A549 (cell line): ENCODE results near the gene CAMK4. TPM values are rescaled to one million over a fixed set of nuclear protein-coding genes. Genes with fewer than 3 reads are reported as not detected.
"Not testable (repeated sequence)": the region's sequence is repeated elsewhere in the genome, so short reads cannot be mapped to it uniquely, and the experiment has no call there.

Experiments used
- ATAC-seq, 2 experiments: fragments of 200-7000 bp in 1 of 2; fragments of >200 bp in 1 of 2; cut with Nextera tagmentation in 1 of 2; cut with Tn5 transposase in 1 of 2; 3 replicates each; pipeline versions ENCODE4 v1.8.0 to v1.9.1; 2018 to 2020; ENCODE audit warnings: mild to moderate bottlenecking in 1 of 2, moderate library complexity in 1 of 2
- CTCF ChIA-PET: fragments of 300-600 bp; sonication (Branson Sonifier 250); formaldehyde crosslinking; extraction: SDS; loops from one replicate; lab custom pipeline; 2021; ENCODE audit warnings: antibody characterized with exemption, inconsistent platforms; lab: Yijun Ruan, JAX
- POLR2A ChIA-PET: fragments of 350-600 bp; formaldehyde crosslinking; extraction: SDS; loops from one replicate; lab custom pipeline; 2021; ENCODE audit warnings: antibody characterized with exemption, inconsistent platforms; lab: Yijun Ruan, JAX
- DNase-seq, 2 experiments: peaks; one replicate each; pipeline versions ENCODE4 v3.0.0 to v3.0.0-alpha.2; 2011 to 2016; ENCODE audit warnings: low read depth in 1 of 2, low spot score in 1 of 2
- FAIRE-seq: peaks from 2 replicates; lab custom pipeline; 2011; peaks lifted over from hg19 to GRCh38; lab: Jason Lieb, UNC
- H3K27ac ChIP-seq, 2 experiments: fragments of >200 bp; sonication (Bioruptor Twin); formaldehyde crosslinking; 3 replicates each; pipeline ENCODE4 v1.5.1; 2016 to 2017
- H3K4me1 ChIP-seq: fragments of >200 bp; sonication (Bioruptor Twin); formaldehyde crosslinking; 3 replicates; pipeline ENCODE4 v1.6.1; 2016
- H3K4me2 ChIP-seq: fragments of >200 bp; sonication (Bioruptor Twin); formaldehyde crosslinking; 3 replicates; pipeline ENCODE4 v1.6.1; 2016
- H3K4me3 ChIP-seq: fragments of >200 bp; sonication (Bioruptor Twin); formaldehyde crosslinking; 3 replicates; pipeline ENCODE4 v1.5.1; 2016
- H3K9me3 ChIP-seq: fragments of >200 bp; sonication (Bioruptor Twin); formaldehyde crosslinking; 3 replicates; pipeline ENCODE4 v1.6.1; 2016
- CBX2 ChIP-seq: fragments of 200-600 bp; sonication (generic); IDR thresholded peaks from 2 replicates; pipeline ENCODE4 v1.6.1; 2016; ENCODE audit warnings: low read depth, mild to moderate bottlenecking, borderline replicate concordance
- CEBPB ChIP-seq, 2 experiments: fragments of >200 bp in 1 of 2; sonication (Bioruptor Twin) in 1 of 2; formaldehyde crosslinking in 1 of 2; IDR thresholded peaks; 2 replicates each; pipeline ENCODE4 v1.6.1; 2012 to 2016
- CHD4 ChIP-seq: fragments of 200-600 bp; sonication (generic); IDR thresholded peaks from 2 replicates; pipeline ENCODE4 v1.6.1; 2016; ENCODE audit warnings: antibody characterized with exemption, mild to moderate bottlenecking, borderline replicate concordance
- HOXB13 ChIP-seq: fragments of 250-450 bp; sonication (Bioruptor Pico); IDR thresholded peaks from 2 replicates; pipeline ENCODE4 v1.5.0; 2020; ENCODE audit warnings: low read depth, mild to moderate bottlenecking, moderate library complexity
- HOXB5 ChIP-seq: fragments of 250-450 bp; sonication (Bioruptor Pico); IDR thresholded peaks from 2 replicates; pipeline ENCODE4 v1.5.0; 2020; ENCODE audit warnings: mild to moderate bottlenecking, moderate library complexity
- JUN ChIP-seq, 2 experiments: fragments of >200 bp; sonication (Bioruptor Twin); formaldehyde crosslinking; IDR thresholded peaks; 2 replicates in 1 of 2; 3 replicates in 1 of 2; pipeline ENCODE4 v1.6.1; 2016 to 2017
- MAX ChIP-seq: IDR thresholded peaks from 2 replicates; pipeline ENCODE4 v1.6.1; 2012
- NR3C1 ChIP-seq: fragments of >200 bp; sonication (Bioruptor Twin); formaldehyde crosslinking; IDR thresholded peaks from 3 replicates; pipeline ENCODE4 v1.6.1; 2017
- RCOR1 ChIP-seq: fragments of 150-350 bp; IDR thresholded peaks from 2 replicates; pipeline ENCODE4 v1.6.1; 2014; ENCODE audit warnings: antibody characterized with exemption, low read length, low read depth
- REST ChIP-seq: fragments of 200-600 bp; sonication (generic); IDR thresholded peaks from 2 replicates; pipeline ENCODE4 v1.6.1; 2016; ENCODE audit warnings: antibody characterized with exemption, mild to moderate bottlenecking, moderate library complexity
- SMC3 ChIP-seq: fragments of >200 bp; sonication (Bioruptor Twin); formaldehyde crosslinking; IDR thresholded peaks from 3 replicates; pipeline ENCODE4 v1.6.1; 2018; ENCODE audit warnings: inconsistent platforms
- ZSCAN20 ChIP-seq: fragments of 250-450 bp; sonication (Bioruptor Pico); IDR thresholded peaks from 2 replicates; pipeline ENCODE4 v1.8.0; 2022; ENCODE audit warnings: mild to moderate bottlenecking, moderate library complexity
- WGBS: methylation state at CpG from one replicate; pipeline ENCODE4 v1.1.6; 2017; ENCODE audit errors: missing lambda C conversion rate; 5-methylcytosine and 5-hydroxymethylcytosine counted together
- polyA plus RNA-seq, 4 experiments: library from polyadenylated mRNA; depleted of rRNA in 3 of 4; stranded (reverse); fragments of >200 nt; fragmentation: RNase III in 1 of 4; extraction: RNeasy Plus Mini Kit Qiagen cat#74134 plus additional on column Dnase treatment in 1 of 4; gene quantifications; 2 replicates in 3 of 4; 3 replicates in 1 of 4; pipeline ENCODE4 v1.2.3, GENCODE V29; 2011 to 2017
- TF ChIP-seq, protein P1 (sequence below): fragments of 150-350 bp; IDR thresholded peaks from 2 replicates; pipeline ENCODE4 v1.6.1; 2014; ENCODE audit warnings: low read depth, mild to moderate bottlenecking, low read length
- TF ChIP-seq, protein P2 (sequence below): IDR thresholded peaks from 2 replicates; pipeline ENCODE4 v1.6.1; 2012; ENCODE audit warnings: low read depth, borderline replicate concordance

Gene CAMK4
- polyA plus RNA-seq, 2 of the 4 experiments (the other 2 are of a cell fraction) = not detected

DNA sequence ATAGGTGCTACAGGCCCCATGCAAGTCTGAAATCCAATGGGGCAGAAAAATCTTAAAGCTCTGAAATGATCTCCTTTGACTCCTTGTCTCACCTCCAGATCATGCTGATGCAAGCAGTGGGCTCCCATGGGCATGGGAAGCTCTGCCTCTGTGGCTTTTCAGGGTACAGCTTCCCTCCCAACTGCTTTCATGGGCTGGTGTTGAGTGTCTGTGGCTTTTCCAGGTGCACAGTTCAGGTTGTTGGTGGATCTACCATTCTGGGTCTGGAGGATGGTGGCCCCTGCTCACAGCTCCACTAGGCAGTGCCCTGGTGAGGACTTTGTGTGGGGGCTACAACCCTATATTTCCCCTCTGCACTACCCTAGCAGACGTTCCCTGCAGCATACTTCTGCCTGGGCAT, 184.6 kb downstream of the CAMK4 start:
- ATAC-seq = no peak
- CTCF ChIA-PET = no interaction called here
- POLR2A ChIA-PET = no interaction called here
- FAIRE-seq = no peak
- no peak for DNase-seq
- no peak overlapping the region for H3K27ac ChIP-seq
- no CpG with 5 or more reads among the region's 1 CpG for WGBS
- no peak for TF ChIP-seq JUN (IDR thresholded peaks at IDR 0.05)
- no peak for TF ChIP-seq REST
- TF ChIP-seq SMC3 = no peak
- TF ChIP-seq CEBPB (IDR thresholded peaks at IDR 0.05) = no peak
- TF ChIP-seq HOXB13 (CRISPR knock-in tag) = no peak
- TF ChIP-seq HOXB5 (CRISPR knock-in tag) = no peak
- TF ChIP-seq, protein P1, sequence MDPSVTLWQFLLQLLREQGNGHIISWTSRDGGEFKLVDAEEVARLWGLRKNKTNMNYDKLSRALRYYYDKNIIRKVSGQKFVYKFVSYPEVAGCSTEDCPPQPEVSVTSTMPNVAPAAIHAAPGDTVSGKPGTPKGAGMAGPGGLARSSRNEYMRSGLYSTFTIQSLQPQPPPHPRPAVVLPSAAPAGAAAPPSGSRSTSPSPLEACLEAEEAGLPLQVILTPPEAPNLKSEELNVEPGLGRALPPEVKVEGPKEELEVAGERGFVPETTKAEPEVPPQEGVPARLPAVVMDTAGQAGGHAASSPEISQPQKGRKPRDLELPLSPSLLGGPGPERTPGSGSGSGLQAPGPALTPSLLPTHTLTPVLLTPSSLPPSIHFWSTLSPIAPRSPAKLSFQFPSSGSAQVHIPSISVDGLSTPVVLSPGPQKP = no peak
- no peak for TF ChIP-seq NR3C1
- no peak for TF ChIP-seq CBX2
- TF ChIP-seq RCOR1 = no peak
- no peak for TF ChIP-seq CHD4
- H3K4me3 ChIP-seq = no peak overlapping the region
- no peak overlapping the region for H3K4me2 ChIP-seq
- no peaks in the 10 kb centered on the region for H3K4me1 ChIP-seq
- H3K9me3 ChIP-seq = no peaks in the 10 kb centered on the region

DNA sequence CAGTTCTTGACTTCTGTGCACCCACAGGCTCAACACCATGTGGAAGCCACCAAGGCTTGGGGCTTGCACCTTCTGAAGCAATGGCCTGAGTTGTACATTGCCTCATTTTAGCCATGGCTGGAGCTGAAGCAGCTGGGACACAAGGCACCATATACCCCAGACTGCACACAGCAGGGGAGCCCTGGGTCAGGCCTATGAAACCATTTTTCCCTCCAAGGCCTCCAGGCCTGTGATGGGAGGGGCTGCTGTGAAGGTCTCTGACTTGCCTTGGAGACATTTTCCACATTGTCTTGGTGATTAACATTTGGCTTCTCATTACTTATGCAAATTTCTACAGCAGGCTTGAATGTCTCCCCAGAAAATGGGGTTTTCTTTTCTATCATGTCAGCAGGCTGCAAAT, 185.1 kb downstream of the CAMK4 start:
- H3K4me2 ChIP-seq, H3K4me3 ChIP-seq, POLR2A ChIA-PET, H3K27ac ChIP-seq, ATAC-seq, H3K9me3 ChIP-seq, DNase-seq, H3K4me1 ChIP-seq, FAIRE-seq, CTCF ChIA-PET: not testable (repeated sequence)

DNA sequence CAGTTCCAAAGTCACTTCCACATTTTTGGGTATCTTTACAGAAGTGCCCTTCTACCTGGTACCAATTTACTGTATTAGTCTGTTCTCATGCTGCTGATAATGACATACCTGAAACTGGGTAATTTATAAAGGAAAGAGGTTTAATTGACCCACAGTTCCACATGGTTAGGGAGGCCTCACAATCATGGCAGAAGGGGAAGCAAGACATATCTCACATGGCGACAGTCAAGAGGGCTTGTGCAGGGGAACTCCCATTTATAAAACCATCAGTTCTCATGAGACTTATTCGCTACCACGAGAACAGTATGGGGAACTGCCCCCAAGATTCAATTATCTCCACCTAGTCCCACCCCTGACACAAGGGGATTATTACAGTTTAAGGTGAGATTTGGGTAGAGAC, 185.9 kb downstream of the CAMK4 start:
- WGBS = 4% methylated on average over 3 of the region's 3 CpGs
- POLR2A ChIA-PET = not testable (repeated sequence)

GRCh38 chr5:111411301-111411700, 187.1 kb downstream of the CAMK4 start:
- Histone ChIP-seq H3K4me1 (no peaks in the 10 kb centered on the region), H3K4me2 (no peak overlapping the region), H3K27ac (no peak overlapping the region), H3K4me3 (no peak overlapping the region), H3K9me3 (no peaks in the 10 kb centered on the region)
- CTCF ChIA-PET = no interaction called here
- FAIRE-seq = no peak
- no peak for ATAC-seq
- POLR2A ChIA-PET = no interaction called here
- no peak for DNase-seq
- 56% methylated on average over 1 of the region's 1 CpG for WGBS
- TF ChIP-seq MAX (no peak), ZSCAN20 (no peak)
- TF ChIP-seq, protein P2, sequence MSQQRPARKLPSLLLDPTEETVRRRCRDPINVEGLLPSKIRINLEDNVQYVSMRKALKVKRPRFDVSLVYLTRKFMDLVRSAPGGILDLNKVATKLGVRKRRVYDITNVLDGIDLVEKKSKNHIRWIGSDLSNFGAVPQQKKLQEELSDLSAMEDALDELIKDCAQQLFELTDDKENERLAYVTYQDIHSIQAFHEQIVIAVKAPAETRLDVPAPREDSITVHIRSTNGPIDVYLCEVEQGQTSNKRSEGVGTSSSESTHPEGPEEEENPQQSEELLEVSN = no peak

More for the DNA sequence above, 185.9 kb downstream of the CAMK4 start:
- H3K9me3 ChIP-seq, ATAC-seq, FAIRE-seq, H3K4me2 ChIP-seq, CTCF ChIA-PET, H3K27ac ChIP-seq, DNase-seq, H3K4me3 ChIP-seq, H3K4me1 ChIP-seq: not testable (repeated sequence)
